CD14-positive monocyte (primary cell): ENCODE results near the gene SOX5. TPM values are rescaled to one million over a fixed set of nuclear protein-coding genes. Genes with fewer than 3 reads are reported as not detected.

ENCODE experiments used
- DNase-seq, 3 donors: peaks; one replicate each; pipeline ENCODE4 v3.0.0-alpha.2; 2011 to 2022
- H2AFZ ChIP-seq: 2 replicates; pipeline ENCODE4 v1.6.0; 2012; ENCODE audit warnings: mild to moderate bottlenecking, low read depth, low read length, inconsistent platforms; ENCODE audit not compliant: insufficient read depth, poor library complexity, severe bottlenecking
- H3K27ac ChIP-seq, 2 donors: 1 replicate in 1 of 2; 2 replicates in 1 of 2; pipeline ENCODE4 v1.5.1; 2012 to 2013; ENCODE audit warnings: low read length in 2 of 2, control low read depth in 1 of 2, inconsistent platforms in 1 of 2, low read depth in 1 of 2, mild to moderate bottlenecking in 1 of 2
- H3K27me3 ChIP-seq, 2 donors: one replicate each; pipeline versions ENCODE4 v1.6.0 to v1.6.1; 2011 to 2013; ENCODE audit warnings: low read length in 2 of 2; ENCODE audit not compliant: control insufficient read depth in 2 of 2, insufficient read depth in 2 of 2
- H3K36me3 ChIP-seq, 2 donors: replicated peaks in 1 of 2; 1 replicate in 1 of 2; 2 replicates in 1 of 2; pipeline versions ENCODE4 v1.5.1 to v1.6.1; 2012 to 2013; ENCODE audit warnings: low read length in 2 of 2, control low read depth in 1 of 2, inconsistent platforms in 1 of 2, mild to moderate bottlenecking in 1 of 2; ENCODE audit not compliant: insufficient read depth in 2 of 2, control insufficient read depth in 1 of 2
- H3K4me1 ChIP-seq, 2 donors: 1 replicate in 1 of 2; 2 replicates in 1 of 2; pipeline versions ENCODE4 v1.5.1 to v1.6.1; 2012 to 2013; ENCODE audit warnings: low read length in 2 of 2, control low read depth in 1 of 2, inconsistent platforms in 1 of 2, mild to moderate bottlenecking in 1 of 2, moderate library complexity in 1 of 2; ENCODE audit not compliant: insufficient read depth in 2 of 2, control insufficient read depth in 1 of 2
- H3K4me2 ChIP-seq: replicated peaks from 2 replicates; pipeline ENCODE3; 2012; ENCODE audit warnings: low read length, moderate library complexity, mild to moderate bottlenecking; ENCODE audit not compliant: poor library complexity, severe bottlenecking; ENCODE audit errors: extremely low read depth
- H3K4me3 ChIP-seq, 3 experiments: fragments of 200-600 bp in 1 of 3; sonication (generic) in 1 of 3; replicated peaks in 1 of 3; 1 replicate in 2 of 3; 2 replicates in 1 of 3; pipeline ENCODE4 v1.5.1; 2011 to 2013; ENCODE audit warnings: low read length in 3 of 3, mild to moderate bottlenecking in 3 of 3, control low read depth in 2 of 3, low read depth in 2 of 3, inconsistent platforms in 1 of 3, moderate library complexity in 1 of 3
- H3K79me2 ChIP-seq: 2 replicates; pipeline ENCODE4 v1.6.0; 2012; ENCODE audit warnings: mild to moderate bottlenecking, control low read depth, inconsistent platforms, low read length, moderate library complexity; ENCODE audit not compliant: insufficient read depth
- H3K9ac ChIP-seq: 2 replicates; pipeline ENCODE4 v1.6.0; 2017; ENCODE audit warnings: low read length, mild to moderate bottlenecking; ENCODE audit not compliant: insufficient read depth, poor library complexity, severe bottlenecking
- H3K9me3 ChIP-seq, 2 donors: replicated peaks in 1 of 2; 1 replicate in 1 of 2; 2 replicates in 1 of 2; pipeline versions ENCODE4 v1.5.1 to v1.6.1; 2012 to 2013; ENCODE audit warnings: low read length in 2 of 2, control low read depth in 1 of 2; ENCODE audit not compliant: control insufficient read depth in 1 of 2, insufficient read depth in 1 of 2
- H4K20me1 ChIP-seq: 2 replicates; pipeline ENCODE4 v1.6.0; 2012; ENCODE audit warnings: mild to moderate bottlenecking, low read length, control low read depth, moderate library complexity; ENCODE audit not compliant: insufficient read depth
- H3K27ac Mint-ChIP-seq, 7 donors: one replicate each; pipeline ENCODE4 v1.8.0; 2020; ENCODE audit warnings: mild to moderate bottlenecking in 7 of 7, mixed read lengths in 7 of 7, moderate library complexity in 6 of 7, inconsistent platforms in 2 of 7
- H3K27me3 Mint-ChIP-seq, 3 donors: one replicate each; pipeline ENCODE4 v1.8.0; 2021 to 2022; ENCODE audit warnings: low read depth in 3 of 3, mild to moderate bottlenecking in 3 of 3, mixed read lengths in 3 of 3, moderate library complexity in 3 of 3, inconsistent platforms in 1 of 3
- H3K36me3 Mint-ChIP-seq, 2 donors: one replicate each; pipeline ENCODE4 v1.8.0; 2020; ENCODE audit warnings: mixed read lengths in 2 of 2, inconsistent platforms in 1 of 2, mild to moderate bottlenecking in 1 of 2
- H3K4me1 Mint-ChIP-seq: one replicate; pipeline ENCODE4 v1.8.0; 2020; ENCODE audit warnings: mild to moderate bottlenecking, mixed read lengths
- H3K4me3 Mint-ChIP-seq, 2 donors: one replicate each; pipeline ENCODE4 v1.8.0; 2020; ENCODE audit warnings: mild to moderate bottlenecking in 2 of 2, mixed read lengths in 2 of 2, moderate library complexity in 1 of 2
- H3K9me3 Mint-ChIP-seq, 7 donors: one replicate each; pipeline ENCODE4 v1.8.0; 2020 to 2022; ENCODE audit warnings: mixed read lengths in 7 of 7, mild to moderate bottlenecking in 6 of 7, moderate library complexity in 6 of 7, inconsistent platforms in 2 of 7
- CTCF ChIP-seq: fragments of 200-600 bp; IDR thresholded peaks from one replicate; pipeline ENCODE4 v1.8.0; 2022; ENCODE audit warnings: antibody characterized with exemption, mild to moderate bottlenecking
- WGBS: methylation state at CpG from one replicate; pipeline ENCODE4 v1.1.5; 2013; ENCODE audit warnings: missing lambda C conversion rate; ENCODE audit not compliant: insufficient coverage; 5-methylcytosine and 5-hydroxymethylcytosine counted together
- intact Hi-C, 2 donors: fragments of 100-400 bp; cut with micrococcal nuclease; formaldehyde crosslinking; loops; one replicate each; pipeline versions ENCODE4 v1.15.0 to v1.15.1; 2023
- polyA plus RNA-seq, 3 donors: library from polyadenylated mRNA; depleted of rRNA in 1 of 3; unstranded in 2 of 3; stranded (reverse) in 1 of 3; fragments of 300-500 nt in 2 of 3; fragments of >200 nt in 1 of 3; fragmentation: Illumina TruSeq in 2 of 3; gene quantifications; 1 replicate in 2 of 3; 2 replicates in 1 of 3; pipeline ENCODE4 v1.2.3, GENCODE V29; 2012 to 2021

The SOX5 gene
- polyA plus RNA-seq, 3 donors, result not detected

DNA sequence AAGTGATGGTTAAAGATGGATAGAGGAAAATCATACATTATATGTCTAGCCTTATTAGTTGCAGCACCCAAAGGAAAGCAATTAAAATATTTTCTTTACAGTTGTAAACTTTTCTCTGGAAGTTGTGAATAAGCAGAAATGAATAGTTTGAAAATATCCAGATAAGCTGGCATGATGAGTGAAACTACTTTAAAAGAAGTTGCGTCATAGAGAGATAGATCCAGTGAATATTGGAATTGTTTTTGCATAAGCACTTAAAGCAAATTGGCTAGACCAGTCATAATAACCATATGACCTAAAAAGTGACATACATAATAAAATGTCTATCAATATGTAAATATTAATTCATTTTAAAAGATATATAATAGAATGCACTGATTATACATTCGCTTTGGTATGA lies 132.1 kb downstream of the SOX5 start:
- intact Hi-C loops, result no loop called here
- Histone ChIP-seq H3K79me2 (no peaks in the 10 kb centered on the region), H4K20me1 (no peaks in the 10 kb centered on the region), H2AFZ (no peak overlapping the region), H3K4me2 (no peak overlapping the region), H3K4me3 (no peak overlapping the region), H3K4me1 (no peaks in the 10 kb centered on the region), H3K9me3 (no peaks in the 10 kb centered on the region), H3K9ac (no peak overlapping the region), H3K36me3 (no peaks in the 10 kb centered on the region), H3K27ac (no peak overlapping the region), H3K27me3 (no peaks in the 10 kb centered on the region)
- H3K4me1 Mint-ChIP-seq, result no peaks in the 10 kb centered on the region
- H3K27me3 Mint-ChIP-seq, result no peaks in the 10 kb centered on the region
- no peak for DNase-seq
- no peaks in the 10 kb centered on the region for H3K36me3 Mint-ChIP-seq
- peaks cover 0 to 7% (median 2%) of the 10 kb centered on the region in 7 donors for H3K9me3 Mint-ChIP-seq
- H3K27ac Mint-ChIP-seq, result no peak overlapping the region
- no CpG with 5 or more reads among the region's 2 CpGs for WGBS
- TF ChIP-seq CTCF, result no peak
- H3K4me3 Mint-ChIP-seq, result no peak overlapping the region

DNA sequence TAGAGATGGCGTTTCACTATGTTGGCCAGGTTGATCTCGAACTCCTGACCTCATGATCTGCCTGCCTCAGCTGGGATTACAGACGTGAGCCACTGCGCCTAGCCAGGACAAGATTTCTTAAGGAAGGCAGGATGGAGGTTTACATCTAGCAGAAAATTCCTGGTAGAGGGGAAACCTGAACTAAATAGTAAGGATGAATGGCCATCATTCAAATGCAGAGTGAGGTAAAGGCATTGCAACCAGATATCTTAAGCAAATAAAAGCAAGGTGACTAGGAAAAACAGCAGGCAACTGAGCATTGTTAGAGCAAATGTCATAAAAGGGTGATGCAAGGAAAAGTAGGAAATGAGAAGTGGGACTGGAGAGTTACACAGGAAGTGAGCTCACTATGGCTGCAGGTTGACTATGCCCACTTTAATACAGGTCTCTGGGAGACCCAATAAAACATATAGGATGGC lies 133.0 kb downstream of the SOX5 start:
- H3K4me3 Mint-ChIP-seq, result no peak overlapping the region
- Histone ChIP-seq H4K20me1 (no peaks in the 10 kb centered on the region), H3K27me3 (no peaks in the 10 kb centered on the region), H3K36me3 (no peaks in the 10 kb centered on the region), H3K4me3 (no peak overlapping the region), H2AFZ (no peak overlapping the region), H3K4me1 (no peaks in the 10 kb centered on the region), H3K27ac (no peak overlapping the region), H3K9ac (no peak overlapping the region), H3K79me2 (no peaks in the 10 kb centered on the region), H3K4me2 (no peak overlapping the region), H3K9me3 (no peaks in the 10 kb centered on the region)
- H3K9me3 Mint-ChIP-seq, result peaks cover 0 to 4% (median 2%) of the 10 kb centered on the region in 7 donors
- H3K27me3 Mint-ChIP-seq, result no peaks in the 10 kb centered on the region
- intact Hi-C loops, result no loop called here
- H3K4me1 Mint-ChIP-seq, result no peaks in the 10 kb centered on the region
- TF ChIP-seq CTCF, result no peak
- H3K27ac Mint-ChIP-seq, result no peak overlapping the region
- 97% methylated on average over 4 of the region's 4 CpGs for WGBS
- no peak for DNase-seq
- H3K36me3 Mint-ChIP-seq, result no peaks in the 10 kb centered on the region
